Activated B cell treated with CpG ODN at 0.5 μM for 24 hours (primary cell): ENCODE data around the gene LIPA. TPM values are rescaled to one million over a fixed set of nuclear protein-coding genes. Genes with fewer than 3 reads are reported as not detected.

Experiments used
- ATAC-seq: fragments of 200-7000 bp; cut with Tn5 transposase; one replicate; pipeline ENCODE4 v1.10.0; 2021; ENCODE audit warnings: low read depth, mild to moderate bottlenecking, moderate library complexity
- CTCF ChIA-PET: fragments of 350-600 bp; sonication (Branson Sonifier 250); formaldehyde crosslinking; loops from one replicate; lab custom pipeline; 2021; ENCODE audit warnings: antibody characterized with exemption; lab: Charles Lee
- POLR2A ChIA-PET: fragments of 350-600 bp; sonication (Branson Sonifier 250); formaldehyde crosslinking; loops from one replicate; lab custom pipeline; 2021; ENCODE audit warnings: antibody characterized with exemption; lab: Charles Lee
- DNase-seq: peaks from one replicate; pipeline ENCODE4 v3.0.0; 2022
- H3K27ac Mint-ChIP-seq: one replicate; pipeline ENCODE4 v1.8.0; 2020; ENCODE audit warnings: mixed read lengths
- H3K27me3 Mint-ChIP-seq: one replicate; pipeline ENCODE4 v1.8.0; 2021; ENCODE audit warnings: mixed read lengths
- H3K36me3 Mint-ChIP-seq: one replicate; pipeline ENCODE4 v1.8.0; 2021; ENCODE audit warnings: low read depth, mixed read lengths
- H3K4me1 Mint-ChIP-seq: one replicate; pipeline ENCODE4 v1.8.0; 2021; ENCODE audit warnings: mixed read lengths
- H3K4me3 Mint-ChIP-seq: one replicate; pipeline ENCODE4 v1.8.0; 2020; ENCODE audit warnings: mild to moderate bottlenecking, mixed read lengths
- H3K9me3 Mint-ChIP-seq: one replicate; pipeline ENCODE4 v1.8.0; 2020; ENCODE audit warnings: mixed read lengths
- intact Hi-C: fragments of 100-400 bp; cut with micrococcal nuclease; formaldehyde crosslinking; loops from one replicate; pipeline ENCODE4 v1.15.1; 2024
- total RNA-seq: library from RNA; stranded (reverse); gene quantifications from 2 replicates; pipeline ENCODE4 v1.2.3, GENCODE V29; 2022
- TF ChIP-seq, protein P1 (sequence below): fragments of 200-600 bp; IDR thresholded peaks from one replicate; pipeline ENCODE4 v1.8.0; 2022; ENCODE audit warnings: antibody characterized with exemption, mild to moderate bottlenecking

The LIPA gene
- total RNA-seq, 1 donor from 2014 or later, result 32.8 TPM

DNA sequence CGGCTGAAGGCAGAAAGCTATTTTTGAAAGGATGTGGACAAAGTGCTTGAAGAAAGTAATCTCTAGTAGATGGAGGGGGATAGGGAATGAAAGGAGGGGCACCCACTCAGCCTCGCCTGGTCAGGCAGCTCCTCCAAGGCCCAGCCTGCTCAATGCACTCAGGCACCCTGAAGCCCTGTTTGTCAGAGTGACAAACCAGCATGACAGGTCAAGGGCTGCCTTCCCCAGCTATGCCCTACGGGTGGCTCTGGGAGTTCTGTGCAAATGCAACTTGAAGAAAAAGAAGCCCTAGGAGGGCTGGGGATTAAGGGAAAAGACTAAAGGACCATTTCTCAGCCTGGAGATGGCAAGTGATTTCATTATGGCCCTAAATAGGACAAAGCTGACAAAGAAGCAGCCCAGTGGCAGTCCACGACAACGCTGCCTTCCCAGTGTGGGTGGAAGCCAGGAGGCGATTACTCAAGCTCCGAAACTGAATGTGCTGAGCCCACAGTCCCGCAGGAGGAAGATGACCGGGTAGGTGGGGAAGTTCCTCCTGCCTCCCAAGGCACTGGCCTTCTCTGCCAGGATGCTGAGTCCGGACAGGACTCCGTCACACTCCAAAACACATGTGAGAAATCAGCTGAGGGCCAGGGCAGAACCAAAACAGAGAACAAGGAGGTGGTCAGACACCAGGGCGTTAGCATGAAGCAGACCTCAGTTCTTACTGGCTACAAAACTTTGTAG lies 16.3 kb downstream of the LIPA start:
- peaks cover 67% of the 10 kb centered on the region for H3K36me3 Mint-ChIP-seq
- intact Hi-C loops, result no loop called here
- ATAC-seq (no peak), DNase-seq (no peak)
- H3K27ac Mint-ChIP-seq, result no peak overlapping the region
- POLR2A ChIA-PET, result no interaction called here
- no peaks in the 10 kb centered on the region for H3K4me1 Mint-ChIP-seq
- CTCF ChIA-PET, result no interaction called here
- H3K4me3 Mint-ChIP-seq, result no peak overlapping the region
- no peaks in the 10 kb centered on the region for H3K9me3 Mint-ChIP-seq
- no peaks in the 10 kb centered on the region for H3K27me3 Mint-ChIP-seq
- TF ChIP-seq, protein P1, sequence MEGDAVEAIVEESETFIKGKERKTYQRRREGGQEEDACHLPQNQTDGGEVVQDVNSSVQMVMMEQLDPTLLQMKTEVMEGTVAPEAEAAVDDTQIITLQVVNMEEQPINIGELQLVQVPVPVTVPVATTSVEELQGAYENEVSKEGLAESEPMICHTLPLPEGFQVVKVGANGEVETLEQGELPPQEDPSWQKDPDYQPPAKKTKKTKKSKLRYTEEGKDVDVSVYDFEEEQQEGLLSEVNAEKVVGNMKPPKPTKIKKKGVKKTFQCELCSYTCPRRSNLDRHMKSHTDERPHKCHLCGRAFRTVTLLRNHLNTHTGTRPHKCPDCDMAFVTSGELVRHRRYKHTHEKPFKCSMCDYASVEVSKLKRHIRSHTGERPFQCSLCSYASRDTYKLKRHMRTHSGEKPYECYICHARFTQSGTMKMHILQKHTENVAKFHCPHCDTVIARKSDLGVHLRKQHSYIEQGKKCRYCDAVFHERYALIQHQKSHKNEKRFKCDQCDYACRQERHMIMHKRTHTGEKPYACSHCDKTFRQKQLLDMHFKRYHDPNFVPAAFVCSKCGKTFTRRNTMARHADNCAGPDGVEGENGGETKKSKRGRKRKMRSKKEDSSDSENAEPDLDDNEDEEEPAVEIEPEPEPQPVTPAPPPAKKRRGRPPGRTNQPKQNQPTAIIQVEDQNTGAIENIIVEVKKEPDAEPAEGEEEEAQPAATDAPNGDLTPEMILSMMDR, result no peak

- intact Hi-C loops, result no loop called here
- Mint-ChIP-seq H3K27me3 (no peaks in the 10 kb centered on the region), H3K9me3 (no peaks in the 10 kb centered on the region), H3K36me3 (peaks cover 62% of the 10 kb centered on the region), H3K4me3 (no peak overlapping the region), H3K27ac (no peak overlapping the region), H3K4me1 (no peaks in the 10 kb centered on the region)
- ChIA-PET POLR2A (no interaction called here), CTCF (interaction anchor here (2.2 kb wide), 1 partner anchor 15 kb away, joined by 9 read pairs; no protein-coding TSS in a partner anchor)
- TF ChIP-seq, protein P1, result no peak
- DNase-seq (no peak), ATAC-seq (no peak)
These were observed 18.5 kb downstream of the LIPA start for GRCh38 chr10:89233033-89233432.

- peaks cover 75% of the 10 kb centered on the region for H3K36me3 Mint-ChIP-seq
- peaks cover 2% of the 10 kb centered on the region for H3K9me3 Mint-ChIP-seq
- CTCF ChIA-PET, result interaction anchor here (0.5 kb wide), 1 partner anchor 390 kb away, joined by 3 read pairs; no protein-coding TSS in a partner anchor
- intact Hi-C loops, result no loop called here
- no peak for DNase-seq
- H3K4me1 Mint-ChIP-seq, result no peaks in the 10 kb centered on the region
- H3K27ac Mint-ChIP-seq, result no peak overlapping the region
- TF ChIP-seq, protein P1, result no peak
- H3K4me3 Mint-ChIP-seq, result no peak overlapping the region
- POLR2A ChIA-PET, result interaction anchor here (0.7 kb wide), 1 partner anchor 13 kb away, joined by 9 read pairs; no protein-coding TSS in a partner anchor
- no peaks in the 10 kb centered on the region for H3K27me3 Mint-ChIP-seq
- no peak for ATAC-seq
These were observed 22.6 kb downstream of the LIPA start for GRCh38 chr10:89228962-89229361.

- DNase-seq (no peak), ATAC-seq (no peak)
- ChIA-PET POLR2A (no interaction called here), CTCF (no interaction called here)
- Mint-ChIP-seq H3K4me3 (no peak overlapping the region), H3K27ac (no peak overlapping the region), H3K9me3 (peaks cover 2% of the 10 kb centered on the region), H3K27me3 (no peaks in the 10 kb centered on the region), H3K36me3 (peaks cover 76% of the 10 kb centered on the region), H3K4me1 (no peaks in the 10 kb centered on the region)
- intact Hi-C loops, result no loop called here
- TF ChIP-seq, protein P1, result no peak
These were observed 23.4 kb downstream of the LIPA start for GRCh38 chr10:89228146-89228545.

DNA sequence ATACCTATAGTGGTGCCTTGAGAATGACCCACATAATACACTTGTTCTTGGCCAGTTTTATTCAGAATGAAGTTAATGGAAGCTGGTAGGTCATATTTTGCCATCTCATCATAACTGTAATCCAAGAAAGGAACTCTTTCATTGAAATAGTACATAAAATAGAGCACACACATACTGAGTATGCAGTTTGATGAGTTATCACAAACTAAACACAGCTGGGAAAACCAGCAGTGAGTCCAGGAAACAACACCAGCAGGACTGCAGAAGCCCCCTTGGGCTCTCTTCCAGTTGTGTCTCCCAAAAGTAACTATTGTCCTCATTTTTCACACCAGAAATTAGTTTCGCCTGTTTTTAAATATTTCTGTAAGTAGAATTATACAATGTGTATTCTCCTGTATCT lies 24.7 kb downstream of the LIPA start:
- intact Hi-C loops, result no loop called here
- Mint-ChIP-seq H3K27ac (no peak overlapping the region), H3K27me3 (no peaks in the 10 kb centered on the region), H3K4me1 (no peaks in the 10 kb centered on the region), H3K9me3 (peaks cover 2% of the 10 kb centered on the region), H3K4me3 (no peak overlapping the region), H3K36me3 (peaks cover 78% of the 10 kb centered on the region)
- DNase-seq, result no peak
- TF ChIP-seq, protein P1, result no peak
- no peak for ATAC-seq
- POLR2A ChIA-PET, result no interaction called here
- CTCF ChIA-PET, result no interaction called here
